ENCODE results near the gene KLHDC9.

Gene KLHDC9

GRCh38 chr1:161077426-161077825, 20.7 kb upstream of the KLHDC9 start:
- no peak for DNase-seq

GRCh38 chr1:161079436-161080110, 18.6 kb upstream of the KLHDC9 start:
- DNase-seq: no peak

- no peak for DNase-seq
These were observed 17.4 kb upstream of the KLHDC9 start for GRCh38 chr1:161080441-161081405.

GRCh38 chr1:161081519-161081918, 16.6 kb upstream of the KLHDC9 start:
- no peak for DNase-seq

- no peak for DNase-seq
These were observed 15.7 kb upstream of the KLHDC9 start for GRCh38 chr1:161082483-161082882.

GRCh38 chr1:161082996-161083747, 15.0 kb upstream of the KLHDC9 start:
- DNase-seq: no peak

GRCh38 chr1:161083748-161084596, 14.2 kb upstream of the KLHDC9 start:
- DNase-seq: no peak

GRCh38 chr1:161084597-161084988, 13.6 kb upstream of the KLHDC9 start:
- DNase-seq: no peak

- no peak for DNase-seq
These were observed 13.0 kb upstream of the KLHDC9 start for GRCh38 chr1:161085165-161085564.

GRCh38 chr1:161086457-161086856, 11.7 kb upstream of the KLHDC9 start:
- no peak for DNase-seq

GRCh38 chr1:161088587-161089110, 9.5 kb upstream of the KLHDC9 start:
- no peak for DNase-seq

GRCh38 chr1:161089251-161089924, 8.8 kb upstream of the KLHDC9 start, which contains the start of gene NECTIN4:
Gene NECTIN4, minus strand, starts transcription at chr1:161089558. Its CDS starts 262 bp downstream, at chr1:161089296.
- DNase-seq: no peak

GRCh38 chr1:161089938-161090337, 8.2 kb upstream of the KLHDC9 start:
- DNase-seq: no peak

- DNase-seq: no peak
These were observed 7.5 kb upstream of the KLHDC9 start for GRCh38 chr1:161090617-161091016.

- DNase-seq: no peak
These were observed 7.1 kb upstream of the KLHDC9 start for GRCh38 chr1:161091093-161091492.

GRCh38 chr1:161091796-161092507, 6.2 kb upstream of the KLHDC9 start:
- no peak for DNase-seq

GRCh38 chr1:161092621-161093028, 5.5 kb upstream of the KLHDC9 start:
- no peak for DNase-seq

- no peak for DNase-seq
These were observed 3.7 kb upstream of the KLHDC9 start for GRCh38 chr1:161094481-161094880.

GRCh38 chr1:161095230-161095629, 2.9 kb upstream of the KLHDC9 start:
- DNase-seq: no peak

- no peak for DNase-seq
These were observed 2.1 kb upstream of the KLHDC9 start for GRCh38 chr1:161096015-161096414.

- DNase-seq: no peak
These were observed 1.6 kb upstream of the KLHDC9 start for GRCh38 chr1:161096530-161096929.
